Measurements from ENCODE around the gene ZMYM1.

GRCh38 chr1:35033346-35033745 lies 45.8 kb upstream of the ZMYM1 start:
- TF ChIP-seq, protein P1, sequence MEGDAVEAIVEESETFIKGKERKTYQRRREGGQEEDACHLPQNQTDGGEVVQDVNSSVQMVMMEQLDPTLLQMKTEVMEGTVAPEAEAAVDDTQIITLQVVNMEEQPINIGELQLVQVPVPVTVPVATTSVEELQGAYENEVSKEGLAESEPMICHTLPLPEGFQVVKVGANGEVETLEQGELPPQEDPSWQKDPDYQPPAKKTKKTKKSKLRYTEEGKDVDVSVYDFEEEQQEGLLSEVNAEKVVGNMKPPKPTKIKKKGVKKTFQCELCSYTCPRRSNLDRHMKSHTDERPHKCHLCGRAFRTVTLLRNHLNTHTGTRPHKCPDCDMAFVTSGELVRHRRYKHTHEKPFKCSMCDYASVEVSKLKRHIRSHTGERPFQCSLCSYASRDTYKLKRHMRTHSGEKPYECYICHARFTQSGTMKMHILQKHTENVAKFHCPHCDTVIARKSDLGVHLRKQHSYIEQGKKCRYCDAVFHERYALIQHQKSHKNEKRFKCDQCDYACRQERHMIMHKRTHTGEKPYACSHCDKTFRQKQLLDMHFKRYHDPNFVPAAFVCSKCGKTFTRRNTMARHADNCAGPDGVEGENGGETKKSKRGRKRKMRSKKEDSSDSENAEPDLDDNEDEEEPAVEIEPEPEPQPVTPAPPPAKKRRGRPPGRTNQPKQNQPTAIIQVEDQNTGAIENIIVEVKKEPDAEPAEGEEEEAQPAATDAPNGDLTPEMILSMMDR (conservative IDR thresholded peaks at IDR 0.05; ENCODE audit: low read depth in 2 of 2), result no peak
- TF ChIP-seq POLR2AphosphoS5 (IDR thresholded peaks at IDR 0.05; ENCODE audit: low read depth) (no peak), EZH2 (IDR thresholded peaks at IDR 0.05; ENCODE audit: low read depth, unreplicated experiment) (no peak), REST (IDR thresholded peaks at IDR 0.05; ENCODE audit: unreplicated experiment) (no peak), EZH2phosphoT487 (IDR thresholded peaks at IDR 0.05; ENCODE audit: unreplicated experiment) (no peak), ZNF331 (CRISPR knock-in tag; IDR thresholded peaks at IDR 0.05; ENCODE audit: low read depth) (no peak), CREB1 (CRISPR knock-in tag; IDR thresholded peaks at IDR 0.05; ENCODE audit: low read depth) (no peak), JUNB (IDR thresholded peaks at IDR 0.05; ENCODE audit: unreplicated experiment) (no peak), ZNF114 (CRISPR knock-in tag; IDR thresholded peaks at IDR 0.05) (no peak), ETS1 (IDR thresholded peaks at IDR 0.05) (no peak), STAT1 (IDR thresholded peaks at IDR 0.05; ENCODE audit: unreplicated experiment) (no peak)
